Measurements from ENCODE around the gene RFNG. TPM values are rescaled to one million over a fixed set of nuclear protein-coding genes. Genes with fewer than 3 reads are reported as not detected.

Gene RFNG
- total and polyA plus RNA-seq, 2 of the 13 experiments (the other 11 are each of a cell fraction or from before 2014, with no cell fraction given) = 61.4 to 64.0 TPM

DNA sequence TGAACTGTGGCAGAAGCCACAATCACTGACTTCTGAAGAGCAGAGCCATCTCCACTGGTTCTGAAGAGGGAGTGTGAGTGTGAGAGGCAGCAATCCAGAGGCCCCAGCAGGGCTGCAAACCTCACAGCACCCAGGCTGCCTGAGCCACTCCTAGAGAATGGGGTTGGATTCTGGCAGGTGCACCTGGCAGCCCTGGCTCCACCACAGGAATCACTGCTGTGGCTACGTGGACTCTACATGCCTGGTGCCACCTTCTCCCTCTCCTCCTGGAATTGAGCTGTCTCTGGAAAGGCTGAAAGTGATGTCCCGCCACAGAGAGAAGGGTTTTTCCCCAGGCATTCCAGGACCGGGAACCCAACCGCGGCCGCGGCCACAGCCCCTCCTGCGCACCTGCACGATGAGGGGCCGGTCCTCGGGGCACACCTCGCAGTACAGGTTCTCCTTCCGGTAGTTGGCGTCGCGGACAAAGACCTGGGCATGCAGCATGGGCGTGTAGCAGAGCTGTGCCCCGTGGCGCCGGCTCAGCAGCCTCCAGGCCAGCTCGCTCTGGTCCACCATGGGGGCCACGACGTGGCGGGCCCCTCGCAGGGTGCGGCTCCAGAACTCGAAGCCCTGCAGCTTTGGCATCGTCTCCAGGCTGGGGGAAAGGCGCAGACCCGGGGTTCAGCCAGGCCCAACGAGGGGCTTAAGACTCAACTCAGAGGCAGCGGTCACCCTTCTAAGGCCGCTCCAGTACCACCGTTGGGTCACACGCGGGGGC lies 13.0 kb upstream of the RFNG start (continued):
- no peak for TF ChIP-seq KLF13 (CRISPR knock-in tag; IDR thresholded peaks at IDR 0.05)
- TF ChIP-seq FOXC1 (CRISPR knock-in tag; IDR thresholded peaks at IDR 0.05; ENCODE audit: borderline replicate concordance) = no peak
- TF ChIP-seq, protein P1, sequence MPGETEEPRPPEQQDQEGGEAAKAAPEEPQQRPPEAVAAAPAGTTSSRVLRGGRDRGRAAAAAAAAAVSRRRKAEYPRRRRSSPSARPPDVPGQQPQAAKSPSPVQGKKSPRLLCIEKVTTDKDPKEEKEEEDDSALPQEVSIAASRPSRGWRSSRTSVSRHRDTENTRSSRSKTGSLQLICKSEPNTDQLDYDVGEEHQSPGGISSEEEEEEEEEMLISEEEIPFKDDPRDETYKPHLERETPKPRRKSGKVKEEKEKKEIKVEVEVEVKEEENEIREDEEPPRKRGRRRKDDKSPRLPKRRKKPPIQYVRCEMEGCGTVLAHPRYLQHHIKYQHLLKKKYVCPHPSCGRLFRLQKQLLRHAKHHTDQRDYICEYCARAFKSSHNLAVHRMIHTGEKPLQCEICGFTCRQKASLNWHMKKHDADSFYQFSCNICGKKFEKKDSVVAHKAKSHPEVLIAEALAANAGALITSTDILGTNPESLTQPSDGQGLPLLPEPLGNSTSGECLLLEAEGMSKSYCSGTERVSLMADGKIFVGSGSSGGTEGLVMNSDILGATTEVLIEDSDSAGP (CRISPR knock-in tag; IDR thresholded peaks at IDR 0.05; ENCODE audit: borderline replicate concordance) = peak; percentile 70; the same call in 1 of the 2 replicates
- TF ChIP-seq, protein P2, sequence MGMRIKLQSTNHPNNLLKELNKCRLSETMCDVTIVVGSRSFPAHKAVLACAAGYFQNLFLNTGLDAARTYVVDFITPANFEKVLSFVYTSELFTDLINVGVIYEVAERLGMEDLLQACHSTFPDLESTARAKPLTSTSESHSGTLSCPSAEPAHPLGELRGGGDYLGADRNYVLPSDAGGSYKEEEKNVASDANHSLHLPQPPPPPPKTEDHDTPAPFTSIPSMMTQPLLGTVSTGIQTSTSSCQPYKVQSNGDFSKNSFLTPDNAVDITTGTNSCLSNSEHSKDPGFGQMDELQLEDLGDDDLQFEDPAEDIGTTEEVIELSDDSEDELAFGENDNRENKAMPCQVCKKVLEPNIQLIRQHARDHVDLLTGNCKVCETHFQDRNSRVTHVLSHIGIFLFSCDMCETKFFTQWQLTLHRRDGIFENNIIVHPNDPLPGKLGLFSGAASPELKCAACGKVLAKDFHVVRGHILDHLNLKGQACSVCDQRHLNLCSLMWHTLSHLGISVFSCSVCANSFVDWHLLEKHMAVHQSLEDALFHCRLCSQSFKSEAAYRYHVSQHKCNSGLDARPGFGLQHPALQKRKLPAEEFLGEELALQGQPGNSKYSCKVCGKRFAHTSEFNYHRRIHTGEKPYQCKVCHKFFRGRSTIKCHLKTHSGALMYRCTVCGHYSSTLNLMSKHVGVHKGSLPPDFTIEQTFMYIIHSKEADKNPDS (CRISPR knock-in tag; IDR thresholded peaks at IDR 0.05) = no peak
- no peak; the same call in none of the 2 replicates for TF ChIP-seq ARID4A (CRISPR knock-in tag; IDR thresholded peaks at IDR 0.05; ENCODE audit: borderline replicate concordance)
- TF ChIP-seq ZNF552 (CRISPR knock-in tag; IDR thresholded peaks at IDR 0.05; ENCODE audit: borderline replicate concordance) = no peak
- TF ChIP-seq, protein P3, sequence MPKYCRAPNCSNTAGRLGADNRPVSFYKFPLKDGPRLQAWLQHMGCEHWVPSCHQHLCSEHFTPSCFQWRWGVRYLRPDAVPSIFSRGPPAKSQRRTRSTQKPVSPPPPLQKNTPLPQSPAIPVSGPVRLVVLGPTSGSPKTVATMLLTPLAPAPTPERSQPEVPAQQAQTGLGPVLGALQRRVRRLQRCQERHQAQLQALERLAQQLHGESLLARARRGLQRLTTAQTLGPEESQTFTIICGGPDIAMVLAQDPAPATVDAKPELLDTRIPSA (CRISPR knock-in tag; IDR thresholded peaks at IDR 0.05; ENCODE audit: borderline replicate concordance) = no peak
- peak; percentile 16; the same call in 1 of the 2 replicates for TF ChIP-seq ETV5 (CRISPR knock-in tag; IDR thresholded peaks at IDR 0.05; ENCODE audit: borderline replicate concordance)
- no peak for TF ChIP-seq MYPOP (CRISPR knock-in tag; IDR thresholded peaks at IDR 0.05)
- peak; percentile 53; the same call in 1 of the 2 replicates for TF ChIP-seq POLR2G (IDR thresholded peaks at IDR 0.05; ENCODE audit: low read depth, low read length)
- peak; percentile 34; the same call in 1 of the 2 replicates for TF ChIP-seq ZFY (CRISPR knock-in tag; IDR thresholded peaks at IDR 0.05)
- peak; percentile 77 for TF ChIP-seq PTBP1 (IDR thresholded peaks at IDR 0.05; ENCODE audit: low read depth, low read length, poor library complexity, severe bottlenecking)
- TF ChIP-seq SALL2 (CRISPR knock-in tag; IDR thresholded peaks at IDR 0.05) = no peak
- TF ChIP-seq TBL1XR1 (IDR thresholded peaks at IDR 0.05; ENCODE audit: borderline replicate concordance, low read length, partially characterized antibody) = no peak
- no peak for TF ChIP-seq SNRNP70 (IDR thresholded peaks at IDR 0.05; ENCODE audit: low read depth, low read length)
- TF ChIP-seq ZNF251 (CRISPR knock-in tag; IDR thresholded peaks at IDR 0.05) = no peak
- TF ChIP-seq CENPX (CRISPR knock-in tag; IDR thresholded peaks at IDR 0.05) = no peak
- TF ChIP-seq GATAD1 (CRISPR knock-in tag; IDR thresholded peaks at IDR 0.05) = peak; percentile 43
- no peak for TF ChIP-seq HOXA7 (CRISPR knock-in tag; IDR thresholded peaks at IDR 0.05)
